H1 (cell line): ENCODE measurements around the gene ITGB1BP1. TPM values are rescaled to one million over a fixed set of nuclear protein-coding genes. Genes with fewer than 3 reads are reported as not detected.

ENCODE experiments used
- BRCA1 ChIP-seq: IDR thresholded peaks from 2 replicates; pipeline ENCODE4 v1.6.1; 2012; ENCODE audit warnings: low read depth, low read length, improper control_type of control experiment
- KDM1A ChIP-seq: fragments of 200-600, 300-600 bp; sonication (generic); IDR thresholded peaks from 2 replicates; pipeline ENCODE4 v1.7.1; 2016; ENCODE audit warnings: mild to moderate bottlenecking, low read length, borderline replicate concordance
- polyA plus RNA-seq, 7 experiments: library from polyadenylated mRNA; depleted of rRNA in 3 of 7; stranded (reverse) in 5 of 7; unstranded in 2 of 7; fragments of >200 nt in 5 of 7; fragments of 200-250 nt in 2 of 7; gene quantifications; 1 replicate in 5 of 7; 2 replicates in 1 of 7; 4 replicates in 1 of 7; pipeline versions ENCODE4 v1.2.1 to v1.2.3, GENCODE V29; 2011 to 2013; ENCODE audit warnings: missing spikeins in 2 of 7, mixed read lengths in 2 of 7
- total RNA-seq: library from RNA; stranded (reverse); fragmentation: NEBNext Ultra II Directional; extraction: Animal tissue kit (Norgen Biotek cat#: 25700); gene quantifications from 2 replicates; pipeline ENCODE4 v1.2.1, GENCODE V29; 2021

Gene ITGB1BP1
- total and polyA plus RNA-seq, 2 of the 8 experiments (the other 6 are each of a cell fraction or from before 2014, with no cell fraction given): 16.1 to 45.4 TPM

DNA sequence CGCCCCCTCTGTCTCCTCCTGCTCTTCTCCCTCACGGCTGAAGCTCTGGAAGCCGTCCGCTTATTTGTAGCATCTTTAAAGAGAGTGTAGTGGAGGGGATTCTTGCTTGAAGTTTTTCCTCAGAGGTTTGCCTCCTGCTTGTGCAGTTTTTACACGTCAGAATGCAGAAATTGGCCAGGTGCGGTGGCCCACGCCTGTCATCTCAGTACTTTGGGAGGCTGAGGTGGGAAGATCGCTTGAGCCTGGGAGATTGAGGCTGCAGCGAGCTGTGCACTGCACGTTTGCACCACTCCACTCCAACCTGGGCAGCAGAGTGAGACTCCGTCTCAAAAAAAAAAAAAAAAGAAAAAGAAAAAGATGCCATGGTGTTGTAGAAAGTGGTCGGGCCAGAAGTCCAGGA, 69.0 kb downstream of the ITGB1BP1 start (continued):
- TF ChIP-seq BRCA1 (no peak), KDM1A (no peak)
- TF ChIP-seq, all 59 proteins: peak for 0

Other genes starting within 250 kb of the ITGB1BP1 start
- gene ASAP2, start 216.7 kb downstream of the ITGB1BP1 start, total RNA-seq: 16.6 and 18.7 TPM in 2 replicates
- 8.6 and 10.2 TPM in 2 replicates for gene ASAP2, start 216.7 kb downstream of the ITGB1BP1 start, polyA plus RNA-seq (2011; rRNA removed)
- 90.1 and 93.3 TPM in 2 replicates for gene CPSF3, start 126 bp upstream of the ITGB1BP1 start, total RNA-seq
- gene CPSF3, start 126 bp upstream of the ITGB1BP1 start, polyA plus RNA-seq (2011; rRNA removed): 34.8 and 44.5 TPM in 2 replicates
- 15.1 and 19.8 TPM in 2 replicates for gene IAH1, start 51.0 kb upstream of the ITGB1BP1 start, total RNA-seq
- 11.3 and 21.5 TPM in 2 replicates for gene IAH1, start 51.0 kb upstream of the ITGB1BP1 start, polyA plus RNA-seq (2011; rRNA removed)
- 23.5 and 25.1 TPM in 2 replicates for gene ADAM17, start 132.3 kb upstream of the ITGB1BP1 start, total RNA-seq
- gene ADAM17, start 132.3 kb upstream of the ITGB1BP1 start, polyA plus RNA-seq (2011; rRNA removed): 4.2 and 6.5 TPM in 2 replicates
- 468 and 480 TPM in 2 replicates for gene YWHAQ, start 207.5 kb upstream of the ITGB1BP1 start, total RNA-seq
- gene YWHAQ, start 207.5 kb upstream of the ITGB1BP1 start, polyA plus RNA-seq (2011; rRNA removed): 225 and 244 TPM in 2 replicates